ENCODE measurements around the gene RAPH1.
"Not testable (repeated sequence)": the region's sequence is repeated elsewhere in the genome, so short reads cannot be mapped to it uniquely, and the experiment has no call there.

RAPH1 gene

DNA sequence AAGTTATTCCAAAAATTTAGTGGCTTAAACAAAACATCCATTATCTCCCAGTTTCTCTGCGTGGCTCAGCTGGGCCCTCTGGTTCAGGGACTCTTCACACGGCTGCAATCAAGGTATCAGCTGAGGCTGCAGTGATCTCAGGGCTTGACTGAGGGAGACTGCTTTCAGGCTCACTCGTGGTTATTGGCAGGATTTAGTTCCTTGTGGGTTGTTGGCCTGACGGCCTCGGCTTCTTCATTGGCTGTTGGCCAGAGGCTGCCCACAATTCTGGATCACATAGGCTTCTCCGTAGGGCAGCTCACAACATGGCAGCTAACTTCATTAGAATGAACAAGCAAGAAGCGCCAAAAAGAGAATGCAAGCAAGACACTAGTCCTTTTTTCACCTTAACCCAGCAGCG lies 116.8 kb downstream of the RAPH1 start:
- no peak for DNase-seq

DNA sequence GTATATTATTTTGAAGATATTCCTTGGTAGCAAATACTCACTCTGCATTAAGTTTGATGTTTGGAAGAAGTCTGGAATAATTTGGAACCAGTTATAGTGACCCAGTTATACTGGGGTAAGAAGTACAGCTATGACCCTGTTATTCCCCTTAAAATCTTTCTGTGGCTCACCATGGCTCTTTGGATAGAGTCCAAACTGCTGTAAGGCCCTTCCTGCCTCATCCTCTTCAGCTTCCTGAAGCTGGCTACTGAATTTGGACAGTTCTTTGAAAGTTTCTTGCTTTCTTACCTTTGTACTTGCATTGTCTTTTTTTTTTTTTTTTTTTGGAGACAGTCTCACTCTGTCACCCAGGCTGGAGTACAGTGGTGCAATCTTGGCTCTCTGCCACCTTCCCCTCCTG lies 121.3 kb downstream of the RAPH1 start:
- no peak for DNase-seq

DNA sequence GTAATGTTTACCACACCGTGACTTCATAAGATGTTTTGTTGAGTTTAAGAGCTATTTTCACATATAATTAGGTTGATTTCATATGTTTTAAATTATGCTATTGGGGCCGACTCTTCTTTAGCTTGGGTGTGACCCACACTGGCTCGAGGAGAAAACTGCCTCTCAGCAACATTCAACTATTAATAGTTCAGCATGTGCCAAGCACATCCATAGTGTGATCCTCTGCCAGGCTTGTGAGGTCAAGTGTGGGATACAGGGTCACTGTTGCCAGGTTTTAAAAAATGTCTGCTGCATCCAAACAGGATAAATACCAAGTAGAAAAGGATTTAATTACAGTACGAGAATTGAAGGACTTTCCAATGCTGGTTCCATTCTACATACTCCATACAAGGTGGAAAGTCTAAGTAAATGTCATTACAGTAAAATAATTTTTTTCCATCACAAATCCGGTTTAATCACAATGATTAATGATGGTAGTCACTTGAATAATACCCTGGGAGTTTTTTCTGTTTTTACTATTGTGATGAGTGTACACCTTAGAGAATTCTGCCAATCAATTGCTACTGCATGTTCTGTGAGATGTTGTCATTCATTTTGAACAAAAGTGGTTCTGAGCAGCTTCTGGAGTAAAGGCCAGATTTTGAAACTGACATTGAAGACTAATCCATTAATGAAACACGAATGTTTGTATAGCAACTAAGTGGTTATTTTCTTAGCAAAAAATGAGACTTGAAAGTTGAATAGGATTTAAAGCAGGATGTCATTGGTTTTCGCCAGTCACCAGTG lies 122.4 kb downstream of the RAPH1 start:
- no peak for DNase-seq

DNA sequence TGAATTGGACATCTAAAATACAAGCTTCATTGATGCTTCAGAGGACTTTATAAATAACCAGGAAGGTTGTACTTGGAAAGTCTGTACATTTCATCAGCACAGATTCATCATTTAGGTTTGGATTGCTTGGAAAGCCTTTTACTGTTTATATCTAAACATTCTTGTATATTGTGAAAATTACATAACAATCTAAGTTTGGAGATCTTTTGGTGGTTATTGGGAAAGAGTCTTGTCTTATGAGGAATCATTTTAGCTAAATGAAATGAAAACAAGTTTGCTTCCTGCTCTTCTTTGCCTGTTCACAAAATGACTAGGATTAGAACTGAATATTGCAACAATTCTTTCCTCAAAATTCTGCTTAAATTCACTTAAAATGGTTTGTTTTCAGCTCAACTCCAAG lies 127.6 kb downstream of the RAPH1 start:
- no peak for DNase-seq

DNA sequence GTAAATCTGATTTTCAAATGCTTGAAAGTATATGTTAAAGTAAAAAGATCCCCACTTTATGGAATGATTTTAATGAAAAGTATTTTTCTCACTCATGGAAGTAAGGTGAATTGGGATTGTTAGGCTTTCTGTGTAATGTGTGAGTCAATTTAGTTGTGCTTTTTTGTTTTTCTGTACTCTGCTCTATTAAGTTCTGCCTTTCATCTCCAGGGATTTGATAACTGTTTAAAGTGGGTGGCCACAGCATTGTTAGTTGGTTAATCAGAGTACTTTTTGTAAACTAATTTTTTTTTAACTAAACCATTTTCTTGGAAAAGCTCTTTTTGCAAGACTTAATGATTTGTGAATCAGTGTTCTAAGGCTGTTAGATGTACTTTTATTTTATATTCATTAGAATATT lies 130.1 kb downstream of the RAPH1 start:
- no peak for DNase-seq

DNA sequence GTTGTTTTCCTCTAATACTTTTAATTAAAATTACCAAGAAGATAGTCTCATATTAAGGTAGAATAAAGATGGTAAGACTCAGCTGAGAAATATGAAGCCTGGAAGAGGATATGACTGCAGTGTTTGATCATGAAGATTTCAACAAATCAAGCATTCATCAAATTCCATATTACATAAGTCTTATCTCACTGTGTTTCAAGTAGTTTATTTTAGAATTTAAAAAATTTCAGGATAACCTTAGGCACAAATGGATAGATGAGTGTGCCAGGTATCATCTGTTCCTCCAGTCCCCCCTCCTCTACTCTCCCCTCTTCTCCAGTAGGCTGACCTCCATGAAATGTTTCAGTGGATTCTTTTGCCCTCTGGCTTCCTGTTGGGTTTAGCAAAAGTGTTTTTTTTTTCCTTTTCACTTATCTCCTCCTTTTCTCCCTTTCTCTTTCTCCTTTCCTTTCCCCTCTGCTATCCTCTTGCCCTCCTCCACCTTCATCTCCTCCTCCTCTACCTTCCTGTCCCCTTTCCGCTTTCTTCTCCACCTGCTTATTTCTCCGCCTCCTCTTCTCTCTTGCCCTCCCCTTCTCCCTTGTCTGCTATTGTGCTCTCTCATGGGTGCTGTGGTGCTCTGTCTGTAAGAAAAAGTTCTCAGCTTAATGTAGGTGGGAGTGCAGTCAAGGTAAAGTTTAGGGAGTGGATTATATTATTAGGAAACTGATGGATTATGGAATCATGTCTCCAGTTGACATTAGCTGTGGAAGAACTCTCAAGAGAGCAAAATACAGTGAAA lies 134.1 kb downstream of the RAPH1 start:
- DNase-seq = no peak

DNA sequence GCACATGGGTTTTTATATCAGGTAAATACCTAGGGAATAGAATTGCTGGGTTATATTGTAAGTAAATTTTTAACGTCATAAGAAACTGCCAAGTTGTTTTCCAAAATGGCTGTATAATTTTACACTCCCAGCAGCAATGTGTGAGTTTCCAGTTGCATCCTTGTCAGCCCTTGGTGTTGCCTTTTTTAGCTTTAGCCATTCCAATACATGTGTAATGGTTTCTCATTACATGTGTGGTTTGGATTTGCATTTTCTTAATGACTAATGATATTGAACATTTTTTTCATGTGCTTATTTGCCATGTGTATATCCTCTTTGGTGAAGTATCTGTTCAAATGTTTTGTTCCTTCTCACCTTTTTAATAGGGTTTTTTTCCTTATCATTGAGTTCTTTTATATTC lies 136.1 kb downstream of the RAPH1 start:
- DNase-seq = no peak

DNA sequence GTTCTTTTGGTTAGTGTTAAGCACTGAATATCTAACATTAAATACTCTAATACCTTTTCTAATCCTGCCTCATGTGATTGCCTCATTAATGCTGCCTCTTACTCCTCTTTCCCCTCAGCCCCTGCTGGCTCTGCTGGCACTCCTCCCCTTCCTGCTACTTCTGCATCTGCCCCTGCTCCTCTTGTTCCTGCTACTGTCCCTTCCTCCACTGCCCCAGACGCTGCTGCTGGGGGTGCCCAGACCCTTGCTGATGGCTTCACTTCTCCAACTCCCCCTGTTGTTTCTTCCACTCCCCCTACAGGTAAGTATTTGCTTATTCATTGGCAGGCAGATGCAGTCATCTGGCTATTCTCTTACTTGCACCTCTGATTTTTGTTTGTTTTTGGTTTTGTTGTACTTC lies 138.4 kb downstream of the RAPH1 start:
- DNase-seq = no peak

DNA sequence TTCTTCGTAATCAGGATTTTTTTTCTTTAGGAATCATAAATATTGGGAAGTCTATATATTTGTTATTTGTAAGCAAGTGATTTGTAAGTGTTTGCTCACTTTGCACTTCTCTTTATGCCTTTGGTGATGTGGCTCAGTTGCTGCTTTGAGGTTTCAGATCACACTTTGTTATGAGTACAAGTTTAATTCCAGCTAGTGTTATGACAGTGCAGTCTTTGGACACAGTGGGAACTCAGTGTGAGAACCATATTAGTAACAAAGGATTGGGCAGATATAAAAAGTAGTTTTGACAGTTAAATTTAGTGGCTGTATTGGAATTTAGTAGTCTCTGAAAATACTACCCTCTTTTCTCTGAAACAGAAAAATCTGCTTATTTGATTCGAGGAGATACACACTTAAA lies 139.2 kb downstream of the RAPH1 start:
- DNase-seq = no peak

DNA sequence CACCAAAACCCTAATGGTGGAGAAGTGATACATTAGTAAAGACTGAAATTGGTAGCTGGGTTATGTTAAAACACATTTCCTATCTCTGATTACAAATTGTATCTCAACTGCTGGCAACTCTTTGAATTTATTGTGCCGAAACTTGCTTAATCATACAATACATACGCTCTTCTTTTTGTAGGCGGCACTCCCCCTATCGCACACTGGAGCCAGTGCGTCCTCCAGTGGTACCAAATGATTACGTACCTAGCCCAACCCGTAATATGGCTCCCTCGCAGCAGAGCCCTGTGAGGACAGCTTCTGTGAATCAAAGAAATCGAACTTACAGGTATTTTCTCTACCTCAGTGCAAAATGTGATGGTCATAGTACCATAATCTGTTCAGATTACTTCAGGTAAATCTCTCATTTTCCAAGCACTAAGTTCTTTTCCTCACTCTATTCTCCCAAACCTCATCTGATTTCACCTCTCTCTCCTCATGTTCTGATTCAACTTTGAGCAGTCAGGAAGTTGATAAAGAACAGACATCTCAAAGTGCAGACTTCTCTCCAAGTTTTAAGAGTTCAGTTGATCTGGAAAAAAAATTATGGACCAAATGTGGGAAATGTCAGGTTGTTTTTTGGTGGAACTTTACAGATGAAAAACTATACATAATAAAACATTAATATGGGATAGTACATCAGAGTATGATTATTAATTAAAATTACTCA lies 140.4 kb downstream of the RAPH1 start:
- DNase-seq = no peak

DNA sequence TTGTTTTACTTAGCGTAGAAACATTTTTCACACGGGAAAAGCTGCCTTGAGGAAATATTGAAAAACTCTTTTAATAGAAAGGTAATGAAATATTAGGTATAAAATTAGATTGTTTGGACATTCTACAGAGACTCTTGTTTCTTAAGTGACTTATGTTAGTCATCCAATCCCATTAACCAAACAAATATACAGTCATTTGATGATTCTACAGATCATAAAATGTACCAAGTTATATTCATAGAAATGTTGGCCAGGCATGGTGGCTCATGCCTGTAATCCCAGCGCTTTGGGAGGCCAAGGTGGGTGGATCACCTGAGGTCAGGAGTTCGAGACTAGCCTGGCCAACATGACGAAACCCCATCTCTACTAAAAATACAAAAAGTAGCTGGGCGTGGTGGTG lies 146.9 kb downstream of the RAPH1 start:
- DNase-seq = not testable (repeated sequence)

DNA sequence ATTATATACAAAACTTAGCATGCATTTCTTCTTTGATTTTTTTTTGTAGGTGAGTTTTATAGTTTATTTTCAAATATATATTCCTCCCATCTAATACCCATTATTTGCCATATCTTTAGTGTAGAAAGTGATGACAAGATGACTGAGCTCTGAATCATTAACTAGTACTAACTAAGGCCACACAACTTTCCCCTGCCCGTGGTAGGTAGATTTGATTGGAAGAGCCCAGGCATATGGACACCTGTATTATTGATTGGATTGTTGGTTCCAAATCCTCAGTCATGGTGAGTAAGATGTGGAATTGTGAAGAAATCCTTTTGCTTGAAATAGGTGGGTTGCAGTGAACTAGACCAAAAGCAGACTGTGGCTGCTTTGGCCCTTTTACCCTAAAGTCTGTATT lies 152.1 kb downstream of the RAPH1 start:
- DNase-seq = no peak

DNA sequence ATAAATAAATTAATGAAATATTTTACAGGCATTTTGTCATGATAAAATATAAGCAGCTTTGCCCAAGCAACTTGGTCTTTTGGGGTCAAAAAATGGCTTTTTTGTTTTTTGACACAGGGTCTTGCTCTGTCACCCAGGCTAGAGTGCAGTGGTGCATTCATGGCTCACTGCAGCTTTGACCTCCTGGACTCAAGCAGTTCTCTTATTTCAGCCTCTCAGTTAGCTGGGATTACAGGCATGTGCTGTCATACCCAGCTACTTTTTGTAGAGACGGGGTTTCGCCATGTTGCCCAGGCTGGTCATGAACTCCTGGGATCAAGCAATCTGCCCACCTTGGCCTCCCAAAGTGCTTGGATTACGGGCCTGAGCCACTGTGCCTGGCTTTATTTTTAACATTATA lies 155.9 kb downstream of the RAPH1 start:
- DNase-seq = no peak

DNA sequence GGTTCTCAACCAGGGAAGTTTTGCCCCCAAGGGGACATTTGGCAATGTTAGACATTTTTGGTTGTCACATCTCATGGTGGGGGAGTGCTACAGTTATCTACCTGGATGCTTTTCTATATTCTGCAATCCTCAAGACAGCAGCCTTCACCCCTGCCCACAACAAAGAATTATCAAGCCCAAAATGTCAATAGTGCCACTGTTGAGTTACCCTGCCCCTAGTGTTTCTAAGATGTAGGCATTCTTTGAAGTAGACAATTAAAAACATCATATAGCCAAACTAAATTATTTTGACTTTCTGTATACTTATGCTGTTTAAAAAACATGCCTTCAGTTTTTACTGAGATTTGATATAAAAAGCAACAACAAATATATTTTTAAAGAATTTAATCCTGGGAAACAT lies 158.9 kb downstream of the RAPH1 start:
- DNase-seq = no peak

DNA sequence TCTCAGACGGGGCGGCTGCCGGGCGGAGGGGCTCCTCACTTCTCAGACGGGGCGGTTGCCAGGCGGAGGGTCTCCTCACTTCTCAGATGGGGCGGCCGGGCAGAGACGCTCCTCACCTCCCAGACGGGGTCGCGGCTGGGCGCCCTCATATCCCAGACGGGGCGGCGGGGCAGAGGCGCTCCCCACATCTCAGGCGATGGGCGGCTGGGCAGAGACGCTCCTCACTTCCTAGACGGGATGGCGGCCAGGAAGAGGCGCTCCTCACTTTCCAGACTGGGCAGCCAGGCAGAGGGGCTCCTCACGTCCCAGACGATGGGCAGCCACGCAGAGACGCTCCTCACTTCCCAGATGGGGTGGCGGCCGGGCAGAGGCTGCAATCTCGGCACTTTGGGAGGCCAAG lies 162.4 kb downstream of the RAPH1 start:
- not testable (repeated sequence) for DNase-seq

DNA sequence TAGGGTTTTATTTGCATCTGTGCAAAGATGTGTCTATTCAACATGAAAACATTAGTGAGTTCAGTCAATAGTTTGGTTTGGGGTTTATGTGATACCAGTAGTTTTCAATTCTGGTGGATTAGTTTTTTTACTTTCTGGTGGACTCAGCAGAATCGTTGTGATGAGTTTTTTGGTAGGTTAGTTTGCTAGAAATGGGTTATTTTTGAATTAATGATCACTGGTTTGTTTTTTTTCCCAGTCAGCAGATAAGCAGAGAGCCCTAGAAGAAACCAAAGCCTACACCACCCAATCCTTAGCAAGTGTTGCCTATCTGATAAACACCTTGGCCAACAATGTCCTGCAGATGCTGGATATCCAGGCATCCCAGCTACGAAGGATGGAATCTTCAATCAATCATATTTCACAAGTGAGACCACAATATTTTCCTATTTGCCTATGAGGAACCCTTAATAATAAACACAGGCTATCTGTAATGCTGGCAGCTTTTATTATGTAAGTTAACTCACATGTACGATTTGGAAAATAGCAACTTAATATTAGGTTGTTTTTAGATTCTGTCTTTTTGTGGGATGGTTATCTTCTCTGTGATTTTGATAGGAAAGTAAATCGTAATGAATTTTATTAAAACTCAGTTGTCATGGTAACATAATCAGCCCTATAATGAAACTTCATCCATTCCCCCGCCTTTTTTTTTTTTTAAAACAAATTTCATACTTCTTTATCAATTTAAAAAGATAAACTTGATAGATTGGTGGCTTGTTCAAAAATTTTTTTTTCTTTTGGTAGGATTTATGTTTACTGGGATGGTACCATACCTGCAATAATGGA lies 168.2 kb downstream of the RAPH1 start:
- no peak for DNase-seq

DNA sequence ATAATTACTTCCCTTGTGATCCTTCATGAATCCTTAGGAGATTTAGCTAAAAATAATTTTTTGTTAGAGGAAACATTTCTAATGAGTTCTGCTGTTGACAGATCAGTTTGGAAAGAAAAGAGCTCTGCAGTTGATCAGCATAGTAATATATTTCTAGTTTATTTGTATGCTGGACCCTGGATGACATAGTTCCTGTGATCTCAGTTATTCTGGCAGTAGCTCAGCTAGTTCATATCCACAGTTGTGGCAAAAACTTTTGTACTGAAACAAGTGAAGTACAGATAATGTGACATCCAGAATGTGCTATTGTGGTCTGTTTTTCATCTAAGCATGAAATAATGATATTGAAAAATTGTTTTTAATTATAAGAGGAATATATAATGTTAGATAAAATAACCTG lies 173.2 kb downstream of the RAPH1 start:
- DNase-seq = no peak

DNA sequence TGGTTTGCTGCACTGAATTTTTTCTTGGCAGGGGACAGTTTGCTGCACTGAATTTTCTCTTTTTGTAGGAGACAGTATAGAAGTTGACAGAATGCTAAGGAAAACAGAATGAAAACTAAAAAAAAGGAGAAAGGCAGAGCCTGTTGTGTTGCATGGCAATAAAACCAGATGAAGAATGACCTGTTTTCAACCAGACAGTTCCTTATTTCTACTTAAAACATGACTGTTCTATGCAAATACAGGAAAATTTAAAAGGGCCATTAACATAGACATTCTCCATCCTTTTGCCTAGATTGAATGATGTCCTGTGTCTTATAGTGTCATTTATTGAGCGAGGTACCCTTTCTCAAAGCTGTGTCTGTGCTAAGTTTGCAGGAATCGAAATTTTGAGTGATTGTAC lies 173.6 kb downstream of the RAPH1 start:
- no peak for DNase-seq

DNA sequence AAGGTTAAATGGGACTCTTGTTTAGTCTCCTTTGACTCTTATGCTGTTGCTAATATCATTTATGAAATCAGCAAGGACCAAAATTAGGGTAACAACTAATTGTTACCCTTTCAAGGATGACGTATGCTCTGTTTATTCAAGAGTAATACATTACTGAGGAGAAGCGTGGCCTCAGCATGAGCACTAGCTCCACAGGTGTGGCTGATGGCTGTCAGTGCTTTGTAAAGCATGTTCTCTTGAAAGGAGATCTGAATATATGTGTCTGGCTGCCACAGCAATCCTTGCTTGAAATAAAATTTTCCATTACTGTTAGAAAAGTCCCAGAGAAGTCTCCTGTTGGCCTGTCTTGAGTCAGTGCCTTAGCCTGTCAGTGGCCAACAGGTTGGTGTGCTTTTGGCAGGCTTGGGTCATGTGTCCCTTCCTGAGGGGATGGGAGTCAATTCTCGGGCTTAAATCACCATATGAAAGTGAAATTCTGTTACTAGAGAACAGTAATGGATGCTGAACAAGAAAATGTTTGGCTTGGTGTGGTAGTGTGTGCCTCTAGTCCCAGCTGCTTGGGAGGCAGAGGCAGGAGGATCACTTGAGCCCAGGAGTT lies 174.2 kb downstream of the RAPH1 start:
- no peak for DNase-seq

DNA sequence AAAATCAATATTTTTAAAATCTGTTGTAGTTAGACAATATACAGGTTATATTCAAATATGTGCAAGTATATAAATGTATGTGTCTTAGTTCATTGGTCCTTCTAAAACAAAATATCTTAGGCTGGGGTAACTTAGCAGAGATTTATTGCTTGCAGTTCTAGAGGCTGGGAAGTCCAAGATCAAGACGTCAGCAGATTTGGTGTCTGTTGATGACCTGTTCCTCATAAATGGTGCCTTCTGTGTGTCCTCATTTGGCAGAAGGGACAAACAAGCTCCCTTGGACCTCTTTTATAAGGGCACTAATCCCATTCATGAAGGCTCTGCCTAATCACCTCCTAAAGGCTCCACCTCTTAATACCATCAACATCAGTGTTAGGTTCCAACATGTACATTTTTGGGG lies 175.7 kb downstream of the RAPH1 start:
- no peak for DNase-seq

DNA sequence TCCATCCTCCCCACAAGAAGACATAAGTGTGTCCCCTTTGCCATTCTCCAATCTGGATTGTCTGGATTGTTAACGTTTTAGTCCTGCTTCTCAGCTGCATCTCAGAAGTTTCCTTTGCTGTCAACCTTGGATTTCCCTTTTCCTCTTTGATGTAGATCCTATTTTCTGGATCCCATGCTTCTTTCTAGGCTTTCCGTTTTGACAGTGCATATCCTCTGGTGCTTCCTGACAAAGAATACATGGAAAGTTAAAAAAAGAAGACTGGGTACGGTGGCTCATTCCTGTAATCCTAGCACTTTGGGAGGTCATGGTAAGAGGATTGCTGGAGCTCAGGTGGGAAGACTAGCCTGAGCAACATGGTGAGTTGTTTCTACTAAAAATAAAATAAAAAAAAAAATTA lies 180.1 kb downstream of the RAPH1 start:
- DNase-seq = no peak

DNA sequence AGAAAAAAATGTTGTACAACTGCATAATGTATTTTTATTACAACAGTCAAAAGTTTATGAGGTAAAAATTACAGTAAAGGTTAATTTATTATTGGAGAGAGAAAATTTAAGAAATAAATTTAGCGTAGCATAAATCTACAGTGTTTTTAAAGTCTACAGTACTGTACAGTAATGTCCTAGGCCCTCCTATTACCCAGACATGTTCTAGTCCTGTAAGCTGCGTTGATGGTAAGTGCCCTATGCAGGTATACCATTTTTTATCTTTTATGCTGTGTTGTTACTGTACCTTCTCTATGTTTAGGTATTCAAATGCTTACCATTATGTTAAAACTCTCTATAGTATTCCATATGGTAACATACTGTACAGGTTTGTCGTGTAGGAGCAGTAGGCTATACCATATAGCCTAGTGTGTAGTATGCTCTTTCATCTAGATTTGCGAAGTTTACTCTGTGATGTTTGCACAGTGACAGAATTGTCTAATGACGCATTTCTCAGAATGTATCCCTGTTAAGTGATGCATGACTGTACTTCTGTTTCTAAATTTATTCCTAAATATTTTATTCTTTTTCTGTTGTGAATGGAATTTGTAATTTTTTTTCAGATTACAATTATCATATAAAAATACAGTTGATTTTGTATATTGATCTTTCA lies 182.4 kb downstream of the RAPH1 start:
- no peak for DNase-seq

All from activated naive CD4-positive, alpha-beta T cell treated with Interleukin-2 at 50 U/mL for 16 hours (primary cell).